Esophagus squamous epithelium (tissue), 4 donors: ENCODE data around the gene OSBPL10.

Experiments
- POLR2A ChIP-seq, 4 donors: fragments of 450-650 bp; IDR thresholded peaks; one replicate each; pipeline ENCODE4 v1.6.1; 2017; ENCODE audit warnings: antibody characterized with exemption in 4 of 4, mild to moderate bottlenecking in 4 of 4, moderate library complexity in 3 of 4
- TF ChIP-seq, protein P1 (sequence below), 6 experiments: fragments of 450-650 bp in 4 of 6; fragments of 200-600 bp in 2 of 6; sonication (generic) in 2 of 6; IDR thresholded peaks; one replicate each; pipeline ENCODE4 v1.5.1; 2016 to 2019; ENCODE audit warnings: antibody characterized with exemption in 6 of 6, mild to moderate bottlenecking in 4 of 6, moderate library complexity in 4 of 6

DNA sequence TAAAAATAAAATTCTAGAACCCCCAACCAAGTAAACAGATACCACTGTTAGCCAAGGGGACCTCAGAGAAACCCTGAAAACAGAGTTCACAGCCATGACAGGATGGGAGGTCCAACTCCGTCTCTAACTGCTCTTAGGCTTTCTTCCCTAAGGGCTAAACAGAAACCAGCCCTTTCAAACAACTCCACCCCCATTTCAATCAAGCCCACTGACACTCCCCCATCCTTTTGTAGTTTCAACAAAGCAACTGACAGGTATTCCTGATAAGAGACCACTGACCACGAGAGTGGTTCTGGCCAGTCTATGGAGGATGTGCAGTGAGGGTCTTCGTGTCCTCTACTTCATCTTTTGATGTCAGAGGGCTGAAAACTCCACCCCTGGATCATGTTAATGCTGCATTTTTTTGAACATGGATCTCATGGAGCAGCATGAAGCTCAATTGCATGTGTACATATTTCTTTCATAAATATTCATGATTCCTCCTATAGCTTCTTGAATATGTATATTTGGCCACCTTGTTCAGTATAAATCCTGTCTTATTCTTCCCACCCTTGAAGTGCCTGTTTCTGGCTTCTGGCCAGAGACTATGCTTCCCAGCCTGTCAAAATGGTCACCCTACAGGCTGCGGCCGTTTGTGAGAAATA is 222.6 kb downstream of the OSBPL10 start:
- no peak for TF ChIP-seq POLR2A (IDR thresholded peaks at IDR 0.05)
- TF ChIP-seq, protein P1, sequence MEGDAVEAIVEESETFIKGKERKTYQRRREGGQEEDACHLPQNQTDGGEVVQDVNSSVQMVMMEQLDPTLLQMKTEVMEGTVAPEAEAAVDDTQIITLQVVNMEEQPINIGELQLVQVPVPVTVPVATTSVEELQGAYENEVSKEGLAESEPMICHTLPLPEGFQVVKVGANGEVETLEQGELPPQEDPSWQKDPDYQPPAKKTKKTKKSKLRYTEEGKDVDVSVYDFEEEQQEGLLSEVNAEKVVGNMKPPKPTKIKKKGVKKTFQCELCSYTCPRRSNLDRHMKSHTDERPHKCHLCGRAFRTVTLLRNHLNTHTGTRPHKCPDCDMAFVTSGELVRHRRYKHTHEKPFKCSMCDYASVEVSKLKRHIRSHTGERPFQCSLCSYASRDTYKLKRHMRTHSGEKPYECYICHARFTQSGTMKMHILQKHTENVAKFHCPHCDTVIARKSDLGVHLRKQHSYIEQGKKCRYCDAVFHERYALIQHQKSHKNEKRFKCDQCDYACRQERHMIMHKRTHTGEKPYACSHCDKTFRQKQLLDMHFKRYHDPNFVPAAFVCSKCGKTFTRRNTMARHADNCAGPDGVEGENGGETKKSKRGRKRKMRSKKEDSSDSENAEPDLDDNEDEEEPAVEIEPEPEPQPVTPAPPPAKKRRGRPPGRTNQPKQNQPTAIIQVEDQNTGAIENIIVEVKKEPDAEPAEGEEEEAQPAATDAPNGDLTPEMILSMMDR (IDR thresholded peaks at IDR 0.05) = no peak
